WTC11 (cell line): Measurements from ENCODE around the gene VCP. TPM values are rescaled to one million over a fixed set of nuclear protein-coding genes. Genes with fewer than 3 reads are reported as not detected.

ENCODE experiments used
- ATAC-seq: fragments of 200-7000 bp; cut with Tn5 transposase; 2 replicates; pipeline ENCODE4 v1.10.0; 2021; ENCODE audit warnings: mild to moderate bottlenecking, moderate library complexity
- CTCF ChIA-PET: fragments of 300-600 bp; sonication (Branson Sonifier 250); formaldehyde crosslinking; loops from one replicate; lab custom pipeline; 2021; ENCODE audit warnings: antibody characterized with exemption; lab: Charles Lee
- POLR2A ChIA-PET: fragments of 350-600 bp; sonication (Branson Sonifier 250); formaldehyde crosslinking; loops from one replicate; lab custom pipeline; 2021; ENCODE audit warnings: antibody characterized with exemption; lab: Charles Lee
- DNase-seq: peaks from one replicate; pipeline ENCODE4 v3.0.0; 2021; ENCODE audit warnings: low spot score
- H3K27ac Mint-ChIP-seq: 2 replicates; pipeline ENCODE4 v1.8.0; 2021; ENCODE audit warnings: mixed read lengths
- H3K27me3 Mint-ChIP-seq: 2 replicates; pipeline ENCODE4 v1.8.0; 2021; ENCODE audit warnings: low read depth, mild to moderate bottlenecking, moderate library complexity, mixed read lengths
- H3K36me3 Mint-ChIP-seq: 2 replicates; pipeline ENCODE4 v1.8.0; 2021; ENCODE audit warnings: mixed read lengths
- H3K4me1 Mint-ChIP-seq: 2 replicates; pipeline ENCODE4 v1.8.0; 2022; ENCODE audit warnings: mixed read lengths
- H3K4me3 Mint-ChIP-seq: 2 replicates; pipeline ENCODE4 v1.8.0; 2021; ENCODE audit warnings: mild to moderate bottlenecking, moderate library complexity, mixed read lengths
- H3K9me3 Mint-ChIP-seq: 2 replicates; pipeline ENCODE4 v1.8.0; 2021; ENCODE audit warnings: mixed read lengths
- ATF2 ChIP-seq: sonication (generic); formaldehyde crosslinking; IDR thresholded peaks from 2 replicates; pipeline ENCODE4 v1.8.1; 2022; ENCODE audit warnings: low read depth, missing genetic modification reagents, borderline replicate concordance
- ELF4 ChIP-seq: sonication (generic); formaldehyde crosslinking; IDR thresholded peaks from 2 replicates; pipeline ENCODE4 v1.8.1; 2022; ENCODE audit warnings: low read depth, mild to moderate bottlenecking, moderate library complexity, missing genetic modification reagents
- ESRRA ChIP-seq: sonication (generic); formaldehyde crosslinking; IDR thresholded peaks from 2 replicates; pipeline ENCODE4 v1.8.1; 2022; ENCODE audit warnings: mild to moderate bottlenecking, missing genetic modification reagents, borderline replicate concordance
- HMGA2 ChIP-seq: fragments of 250-450 bp; sonication (Bioruptor Pico); IDR thresholded peaks from 2 replicates; pipeline ENCODE4 v1.4.0; 2021; ENCODE audit warnings: mild to moderate bottlenecking, moderate library complexity
- IRF1 ChIP-seq: sonication (generic); formaldehyde crosslinking; IDR thresholded peaks from 2 replicates; pipeline ENCODE4 v1.8.0; 2023; ENCODE audit warnings: missing genetic modification reagents
- IRF2 ChIP-seq: sonication (generic); formaldehyde crosslinking; IDR thresholded peaks from 2 replicates; pipeline ENCODE4 v1.8.0; 2022; ENCODE audit warnings: low read depth, missing genetic modification reagents, borderline replicate concordance
- JAZF1 ChIP-seq: fragments of 250-450 bp; sonication (Bioruptor Pico); IDR thresholded peaks from 2 replicates; pipeline ENCODE4 v1.9.0; 2021; ENCODE audit warnings: moderate library complexity, mild to moderate bottlenecking, inconsistent platforms
- JUN ChIP-seq: sonication (generic); formaldehyde crosslinking; IDR thresholded peaks from 2 replicates; pipeline ENCODE4 v1.8.0; 2023; ENCODE audit warnings: mild to moderate bottlenecking, missing genetic modification reagents
- MYBL2 ChIP-seq: sonication (generic); formaldehyde crosslinking; IDR thresholded peaks from 2 replicates; pipeline ENCODE4 v1.8.1; 2023; ENCODE audit warnings: mild to moderate bottlenecking, moderate library complexity, missing genetic modification reagents
- PRDM15 ChIP-seq: sonication (generic); formaldehyde crosslinking; IDR thresholded peaks from 2 replicates; pipeline ENCODE4 v1.8.0; 2022; ENCODE audit warnings: missing genetic modification reagents
- STAT6 ChIP-seq: sonication (generic); formaldehyde crosslinking; conservative IDR thresholded peaks from 2 replicates; pipeline ENCODE4 v1.8.1; 2023; ENCODE audit warnings: mild to moderate bottlenecking, low read depth, missing genetic modification reagents, moderate library complexity
- TCF7 ChIP-seq: sonication (generic); formaldehyde crosslinking; IDR thresholded peaks from 2 replicates; pipeline ENCODE4 v1.8.0; 2022; ENCODE audit warnings: mild to moderate bottlenecking, low read depth, missing genetic modification reagents, moderate library complexity
- TEAD1 ChIP-seq: sonication (generic); formaldehyde crosslinking; IDR thresholded peaks from 2 replicates; pipeline ENCODE4 v1.8.0; 2022; ENCODE audit warnings: mild to moderate bottlenecking, missing genetic modification reagents
- ZBTB43 ChIP-seq: sonication (generic); formaldehyde crosslinking; IDR thresholded peaks from 2 replicates; pipeline ENCODE4 v1.8.1; 2023; ENCODE audit warnings: mild to moderate bottlenecking, missing genetic modification reagents
- ZMAT4 ChIP-seq: fragments of 250-450 bp; sonication (Bioruptor Pico); IDR thresholded peaks from 2 replicates; pipeline ENCODE4 v1.9.0; 2021; ENCODE audit warnings: mild to moderate bottlenecking
- ZNF416 ChIP-seq: fragments of 250-450 bp; sonication (Bioruptor Pico); IDR thresholded peaks from 2 replicates; pipeline ENCODE4 v1.9.0; 2021; ENCODE audit warnings: mild to moderate bottlenecking, inconsistent platforms
- ZNF512 ChIP-seq: sonication (generic); formaldehyde crosslinking; IDR thresholded peaks from 2 replicates; pipeline ENCODE4 v1.8.1; 2022; ENCODE audit warnings: missing genetic modification reagents, borderline replicate concordance
- ZSCAN18 ChIP-seq: fragments of 250-450 bp; sonication (Bioruptor Pico); IDR thresholded peaks from 2 replicates; pipeline ENCODE4 v2.1.2; 2022; ENCODE audit warnings: mild to moderate bottlenecking, moderate library complexity
- total RNA-seq: library from RNA; stranded (reverse); gene quantifications from 3 replicates; pipeline ENCODE4 v1.2.3, GENCODE V29; 2021

Gene VCP
- total RNA-seq, 1 experiment from 2014 or later, result 386 TPM

- peak overlapping the region; percentile 97 for H3K27ac Mint-ChIP-seq
- CTCF ChIA-PET, result no interaction called here
- H3K27me3 Mint-ChIP-seq, result no peaks in the 10 kb centered on the region
- peaks cover 64% of the 10 kb centered on the region for H3K36me3 Mint-ChIP-seq
- peaks cover 30% of the 10 kb centered on the region for H3K4me1 Mint-ChIP-seq
- H3K9me3 Mint-ChIP-seq, result no peaks in the 10 kb centered on the region
- POLR2A ChIA-PET, result no interaction called here
- DNase-seq (no peak), ATAC-seq (no peak)
- TF ChIP-seq ELF4 (CRISPR knock-in tag), result no peak
- no peak for TF ChIP-seq JUN (CRISPR knock-in tag)
- peak overlapping the region; percentile 93 for H3K4me3 Mint-ChIP-seq
Observed at GRCh38 chr9:35073279-35073612, 821 bp upstream of the VCP start.

- DNase-seq (peak; percentile 85), ATAC-seq (peak; percentile 68)
- Mint-ChIP-seq H3K36me3 (peaks cover 68% of the 10 kb centered on the region), H3K27ac (peak overlapping the region; percentile 96), H3K9me3 (no peaks in the 10 kb centered on the region), H3K27me3 (no peaks in the 10 kb centered on the region), H3K4me3 (peak overlapping the region; percentile 93), H3K4me1 (peaks cover 24% of the 10 kb centered on the region)
- CTCF ChIA-PET, result interaction anchor here (0.6 to 3.0 kb wide), 23 partner anchors 8 to 625 kb away, joined by 3 to 26 read pairs (median 4); partner anchors contain the start of genes ATOSB, DNAJB5, FANCG and PIGO
- POLR2A ChIA-PET, result interaction anchor here (0.6 to 2.6 kb wide), 19 partner anchors 8 to 532 kb away, joined by 3 to 15 read pairs (median 5); partner anchors contain the start of genes ATOSB, DNAJB5, FANCG and PIGO
- 0 out of 2 replicates have a peak, but pooled peaks have one; percentile 24 for TF ChIP-seq ATF2 (CRISPR knock-in tag)
- no peak for TF ChIP-seq ZNF416 (CRISPR knock-in tag)
- no peak for TF ChIP-seq IRF2 (CRISPR knock-in tag)
- no peak for TF ChIP-seq MYBL2 (CRISPR knock-in tag)
- peak; percentile 95 for TF ChIP-seq PRDM15 (CRISPR knock-in tag)
- TF ChIP-seq ZSCAN18 (CRISPR knock-in tag), result no peak
- peak; percentile 83; the same call in 1 of the 2 replicates for TF ChIP-seq TEAD1
- TF ChIP-seq JAZF1 (CRISPR knock-in tag), result no peak
- no peak for TF ChIP-seq TCF7 (CRISPR knock-in tag)
- no peak for TF ChIP-seq ZNF512
- TF ChIP-seq IRF1, result no peak
- TF ChIP-seq ELF4 (CRISPR knock-in tag), result 0 out of 2 replicates have a peak, but pooled peaks have one; percentile 45
- TF ChIP-seq JUN (CRISPR knock-in tag), result no peak
- TF ChIP-seq ZBTB43, result no peak
- no peak; the same call in 1 of the 2 replicates for TF ChIP-seq ESRRA (CRISPR knock-in tag)
- no peak for TF ChIP-seq HMGA2 (CRISPR knock-in tag)
- TF ChIP-seq STAT6, result no peak
- no peak for TF ChIP-seq ZMAT4 (CRISPR knock-in tag)
Observed at GRCh38 chr9:35071814-35072460, 488 bp downstream of the VCP start.
